Loucy (cell line): ENCODE results near the gene B4GALT3.

ENCODE experiments used
- H2AFZ ChIP-seq: fragments of 200-600 bp; sonication (generic); 2 replicates; pipeline ENCODE4 v1.6.0; 2016; ENCODE audit warnings: antibody characterized with exemption, mild to moderate bottlenecking, low read length, moderate library complexity
- H3F3A ChIP-seq: fragments of 200-600 bp; 2 replicates; pipeline ENCODE4 v1.6.0; 2016; ENCODE audit warnings: antibody characterized with exemption, low read depth, mild to moderate bottlenecking
- H3K27me3 ChIP-seq: fragments of 200-600 bp; sonication (generic); 2 replicates; pipeline ENCODE4 v1.6.1; 2014; ENCODE audit warnings: low read length, mild to moderate bottlenecking; ENCODE audit not compliant: insufficient read depth, poor library complexity, severe bottlenecking
- H3K36me3 ChIP-seq: fragments of 200-600 bp; sonication (generic); 2 replicates; pipeline ENCODE4 v1.6.1; 2016; ENCODE audit warnings: low read length; ENCODE audit not compliant: insufficient read depth
- H3K4me1 ChIP-seq: fragments of 200-600 bp; sonication (generic); 2 replicates; pipeline ENCODE4 v1.5.1; 2014; ENCODE audit warnings: low read length, mild to moderate bottlenecking; ENCODE audit not compliant: insufficient read depth, poor library complexity, severe bottlenecking
- H3K4me2 ChIP-seq: fragments of 200-600 bp; sonication (generic); 2 replicates; pipeline ENCODE4 v1.6.0; 2014; ENCODE audit warnings: antibody characterized with exemption, low read length, low read depth, mild to moderate bottlenecking; ENCODE audit not compliant: poor library complexity, severe bottlenecking
- H3K4me3 ChIP-seq: fragments of 200-600 bp; sonication (generic); 2 replicates; pipeline ENCODE4 v1.5.1; 2014; ENCODE audit warnings: low read length, mild to moderate bottlenecking, mixed read lengths; ENCODE audit not compliant: poor library complexity, severe bottlenecking
- H3K79me2 ChIP-seq: fragments of 200-600 bp; sonication (generic); 2 replicates; pipeline ENCODE4 v1.6.1; 2014; ENCODE audit warnings: low read length; ENCODE audit not compliant: insufficient read depth
- H3K9ac ChIP-seq: fragments of 200-600 bp; sonication (generic); 2 replicates; pipeline ENCODE4 v1.6.0; 2014; ENCODE audit warnings: mild to moderate bottlenecking, low read depth, low read length, moderate library complexity; ENCODE audit not compliant: poor library complexity, severe bottlenecking
- H3K9me2 ChIP-seq: fragments of 200-600 bp; sonication (generic); replicated peaks from 2 replicates; pipeline ENCODE4 v1.6.1; 2016; ENCODE audit warnings: low read depth, low read length, mixed read lengths
- H3K9me3 ChIP-seq: fragments of 200-600 bp; sonication (generic); 2 replicates; pipeline ENCODE4 v1.6.1; 2014; ENCODE audit warnings: mild to moderate bottlenecking, antibody characterized with exemption, low read length, low read depth; ENCODE audit not compliant: insufficient read depth
- H4K20me1 ChIP-seq: fragments of 200-600 bp; sonication (generic); 2 replicates; pipeline ENCODE4 v1.6.0; 2014; ENCODE audit warnings: antibody characterized with exemption, low read length, mild to moderate bottlenecking; ENCODE audit not compliant: insufficient read depth, poor library complexity, severe bottlenecking
- CTCF ChIP-seq: fragments of 200-600 bp; sonication (generic); conservative IDR thresholded peaks from 2 replicates; pipeline ENCODE4 v1.5.1; 2014; ENCODE audit warnings: mild to moderate bottlenecking, antibody characterized with exemption, low read length
- EZH2phosphoT487 ChIP-seq: fragments of 200-600 bp; IDR thresholded peaks from 2 replicates; pipeline ENCODE4 v1.6.1; 2018; ENCODE audit warnings: antibody characterized with exemption, mild to moderate bottlenecking, moderate library complexity, borderline replicate concordance

B4GALT3 gene

GRCh38 chr1:161188381-161188780, 11.1 kb upstream of the B4GALT3 start:
- Histone ChIP-seq H3K4me3 (no peak overlapping the region), H2AFZ (no peak overlapping the region), H3K9me3 (no peaks in the 10 kb centered on the region), H3K9me2 (no peaks in the 10 kb centered on the region), H3K79me2 (no peaks in the 10 kb centered on the region), H3K36me3 (no peaks in the 10 kb centered on the region), H3K9ac (no peak overlapping the region), H3K27me3 (no peaks in the 10 kb centered on the region), H4K20me1 (no peaks in the 10 kb centered on the region), H3F3A (0 out of 2 replicates have a peak, but pooled peaks cover 5% of the 10 kb centered on the region), H3K4me2 (no peak overlapping the region), H3K4me1 (peaks cover 29% of the 10 kb centered on the region)
- TF ChIP-seq CTCF (no peak), EZH2phosphoT487 (no peak)

GRCh38 chr1:161187311-161187710, 10.0 kb upstream of the B4GALT3 start:
- Histone ChIP-seq H3K27me3 (no peaks in the 10 kb centered on the region), H4K20me1 (no peaks in the 10 kb centered on the region), H3K9me3 (no peaks in the 10 kb centered on the region), H3K9me2 (no peaks in the 10 kb centered on the region), H3F3A (0 out of 2 replicates have a peak, but pooled peaks cover 5% of the 10 kb centered on the region), H3K4me3 (no peak overlapping the region), H3K79me2 (no peaks in the 10 kb centered on the region), H3K4me2 (no peak overlapping the region), H3K36me3 (no peaks in the 10 kb centered on the region), H3K4me1 (peaks cover 37% of the 10 kb centered on the region), H2AFZ (0 out of 2 replicates have a peak overlapping the region, but pooled peaks have one; percentile 46), H3K9ac (no peak overlapping the region)
- no peak for TF ChIP-seq CTCF
- no peak for TF ChIP-seq EZH2phosphoT487

- peak overlapping the region; percentile 70 for H3K4me2 ChIP-seq
- no peaks in the 10 kb centered on the region for H4K20me1 ChIP-seq
- no peaks in the 10 kb centered on the region for H3K9me2 ChIP-seq
- H3K79me2 ChIP-seq, result no peaks in the 10 kb centered on the region
- H3K9ac ChIP-seq, result peak overlapping the region; percentile 65
- TF ChIP-seq CTCF (no peak), EZH2phosphoT487 (no peak)
- H3K9me3 ChIP-seq, result no peaks in the 10 kb centered on the region
- H3K36me3 ChIP-seq, result no peaks in the 10 kb centered on the region
- peaks cover 46% of the 10 kb centered on the region for H3K4me1 ChIP-seq
- H2AFZ ChIP-seq, result peak overlapping the region; percentile 21
- H3K4me3 ChIP-seq, result peak overlapping the region; percentile 47
- H3K27me3 ChIP-seq, result no peaks in the 10 kb centered on the region
- H3F3A ChIP-seq, result 0 out of 2 replicates have a peak, but pooled peaks cover 5% of the 10 kb centered on the region
Measured at GRCh38 chr1:161185732-161186311, 8.5 kb upstream of the B4GALT3 start.
